T-helper 2 cell (primary cell): Measurements from ENCODE around the gene TFAP2A.

Source experiments
- DNase-seq, 5 experiments: peaks; one replicate each; pipeline versions ENCODE4 v3.0.0 to v3.0.0-alpha.2; 2012 to 2022

TFAP2A gene

DNA sequence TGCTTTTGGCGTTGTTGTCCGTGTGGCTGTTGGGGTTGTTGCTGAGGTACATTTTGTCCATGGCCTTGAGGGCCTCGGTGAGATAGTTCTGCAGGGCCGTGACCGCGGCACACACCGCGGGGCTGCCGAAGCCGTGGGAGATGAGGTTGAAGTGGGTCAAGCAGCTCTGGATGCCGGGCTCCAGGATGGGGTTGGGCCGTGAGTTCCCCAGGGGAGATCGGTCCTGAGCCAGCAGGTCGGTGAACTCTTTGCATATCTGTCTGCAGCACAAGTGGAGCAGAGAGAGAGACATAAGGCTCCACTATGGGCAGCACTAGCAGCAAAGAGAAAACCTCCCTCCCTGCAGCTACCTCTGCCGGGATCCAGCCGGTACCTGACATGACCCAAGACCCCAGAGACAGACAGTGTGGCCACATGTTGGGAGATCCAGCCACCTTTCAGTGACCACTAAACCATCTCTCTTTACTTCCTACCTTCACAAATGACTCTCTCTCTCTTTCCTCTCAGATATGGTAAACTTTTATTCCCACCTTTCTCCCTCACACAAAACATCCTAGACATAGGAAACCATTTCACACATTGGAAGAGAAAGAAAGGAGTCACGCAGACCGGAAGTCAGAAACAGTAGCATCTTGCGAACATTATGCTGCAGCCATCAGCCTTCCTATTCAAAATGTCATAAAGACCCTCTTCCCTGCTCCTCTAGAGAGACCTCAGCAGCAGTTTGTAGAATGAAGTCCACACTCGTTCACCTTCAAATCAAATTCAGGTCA, 16.2 kb downstream of the TFAP2A start:
- DNase-seq: no peak

DNA sequence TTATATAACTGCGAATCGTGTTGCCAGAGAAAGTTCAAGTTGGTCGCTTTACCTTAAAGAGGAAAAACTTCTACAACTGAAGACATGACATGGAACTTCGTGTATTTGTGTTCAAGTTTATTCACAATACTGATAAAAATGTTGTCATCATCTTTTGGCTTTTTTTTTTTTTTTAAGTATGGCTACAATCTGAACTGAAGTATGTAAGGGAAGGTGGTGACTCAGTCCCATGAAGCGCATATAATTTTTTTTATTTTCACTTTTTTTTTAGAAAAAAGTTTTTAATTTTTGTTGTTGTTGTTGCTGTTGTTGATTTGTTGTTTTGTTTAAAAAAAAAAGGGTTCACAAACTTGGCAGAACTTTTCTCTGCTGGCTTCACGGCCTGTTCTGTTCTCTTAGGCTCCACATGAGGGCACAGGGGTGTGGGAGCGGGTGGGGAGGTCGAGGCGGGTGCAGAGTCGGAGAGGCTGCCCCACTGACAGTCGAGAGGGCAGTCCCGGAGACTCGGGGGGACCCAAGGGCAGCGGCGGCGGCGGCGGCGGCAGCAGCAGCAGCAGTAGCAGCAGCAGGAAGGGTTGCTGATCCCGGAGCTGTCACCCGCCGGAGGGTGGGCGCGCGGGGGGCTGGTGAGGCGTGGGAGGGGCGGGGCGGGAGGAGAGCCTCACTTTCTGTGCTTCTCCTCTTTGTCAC, 17.0 kb downstream of the TFAP2A start:
- DNase-seq: no peak

DNA sequence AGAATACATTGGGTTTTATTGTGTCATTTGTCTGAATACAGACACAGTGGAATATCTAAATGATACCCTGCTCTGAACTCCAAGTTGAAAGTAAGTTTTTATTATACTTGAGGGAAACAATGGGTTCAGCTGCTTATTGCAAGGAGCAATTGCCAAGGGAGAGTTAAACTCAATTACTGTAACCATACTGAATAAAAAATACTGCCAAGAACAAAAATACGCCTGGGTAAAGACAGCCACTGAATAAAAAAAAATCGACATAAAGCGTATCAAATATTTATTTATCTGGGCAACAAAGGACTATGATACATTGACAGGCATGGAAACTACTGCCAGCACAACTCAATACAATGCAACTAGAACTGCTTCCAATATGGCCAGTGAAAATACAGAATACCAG, 18.1 kb downstream of the TFAP2A start:
- DNase-seq: no peak

DNA sequence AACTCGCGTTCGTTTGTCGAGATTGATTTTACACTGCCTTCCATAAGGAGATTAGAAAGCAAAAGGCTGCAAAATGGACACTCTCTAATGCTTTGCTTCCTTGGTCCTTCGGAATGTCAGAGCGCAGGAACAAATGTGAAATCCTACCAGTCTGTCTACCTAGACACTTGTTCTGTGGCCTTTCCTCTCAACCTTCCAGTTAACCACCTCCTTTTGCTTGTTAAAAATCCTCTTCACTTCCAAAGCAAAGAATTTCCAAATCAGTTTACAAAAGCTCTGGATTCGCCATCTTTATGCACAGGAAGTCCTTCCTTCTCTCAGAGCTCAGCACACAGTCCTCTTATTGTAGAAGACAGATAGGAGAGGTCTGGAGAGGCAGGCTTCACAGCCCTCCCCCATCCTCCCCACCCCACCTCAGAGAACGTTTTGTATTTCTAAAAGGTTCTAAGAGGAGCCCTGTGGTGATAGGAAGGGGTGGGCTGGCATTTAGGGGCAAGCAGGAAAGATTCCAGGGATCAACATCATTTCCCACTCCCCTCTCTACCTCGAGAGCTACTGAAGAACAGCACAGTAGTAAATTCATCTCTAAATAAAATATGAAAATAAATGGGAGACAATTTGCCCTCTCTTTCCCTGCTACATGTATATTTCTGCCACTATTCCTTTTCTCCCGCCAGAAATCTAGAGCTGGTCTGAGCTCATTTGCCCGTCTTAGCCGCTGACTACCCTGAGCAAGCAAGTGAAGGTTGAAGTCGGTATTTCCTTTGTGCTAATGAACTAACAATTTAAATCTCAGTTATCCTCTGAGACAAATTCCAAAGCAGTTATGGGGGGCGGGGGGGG, 18.9 kb downstream of the TFAP2A start:
- DNase-seq: no peak

DNA sequence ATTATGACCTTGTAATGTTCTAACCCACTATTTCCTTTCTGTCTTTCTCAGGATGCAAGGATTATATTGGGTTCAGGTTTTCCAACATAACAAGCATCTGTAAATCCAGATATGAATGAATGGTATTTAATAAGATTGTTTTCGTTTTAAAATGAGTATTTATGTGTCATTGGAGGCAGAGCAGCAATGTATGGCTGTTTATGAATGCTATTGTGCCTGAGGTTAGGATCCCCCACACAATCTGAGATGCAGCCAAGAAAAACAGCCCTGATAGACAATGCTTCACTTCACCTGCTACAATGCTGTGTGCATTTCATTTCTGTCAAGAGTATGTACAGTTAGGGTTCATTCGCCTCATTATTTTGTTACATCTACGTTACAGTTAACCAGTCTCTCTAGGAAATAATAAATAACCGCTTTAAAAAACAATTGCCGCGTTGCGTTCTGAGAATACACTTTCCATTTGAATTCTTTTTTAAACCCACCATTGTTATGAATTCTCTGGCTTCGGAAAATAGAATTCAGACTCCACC, 19.6 kb downstream of the TFAP2A start:
- DNase-seq: no peak

DNA sequence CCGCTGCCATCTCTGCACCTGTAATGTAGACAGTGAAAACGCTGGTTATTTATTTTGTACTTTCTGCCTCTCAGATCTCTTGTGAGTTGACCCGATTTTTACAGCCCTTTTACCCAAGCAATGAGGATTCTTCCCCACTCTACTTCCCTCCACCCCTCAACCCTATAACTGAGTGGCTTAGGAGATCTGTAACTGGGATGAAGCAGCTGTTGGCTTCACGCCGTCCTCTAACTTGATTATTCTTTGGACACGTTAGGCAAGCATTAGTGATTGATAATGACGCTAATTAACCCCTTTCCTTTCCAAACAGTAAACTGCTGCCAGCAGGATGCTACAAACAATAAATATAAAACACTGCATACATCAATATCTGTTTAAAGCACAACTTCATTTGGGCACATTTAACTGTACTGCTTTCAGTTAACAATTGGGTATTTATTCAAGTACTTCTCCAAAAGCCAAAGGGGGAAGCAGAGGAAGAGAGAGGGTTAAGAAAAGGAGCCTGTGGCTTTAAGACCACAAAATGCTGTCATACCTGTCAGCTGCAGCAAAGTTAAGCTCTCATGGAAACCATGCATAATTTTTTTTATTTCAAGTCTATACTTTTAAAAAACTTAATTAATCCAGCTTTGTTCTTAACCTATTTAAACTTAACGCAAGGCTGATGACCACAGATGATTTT, 21.2 kb downstream of the TFAP2A start:
- no peak for DNase-seq

DNA sequence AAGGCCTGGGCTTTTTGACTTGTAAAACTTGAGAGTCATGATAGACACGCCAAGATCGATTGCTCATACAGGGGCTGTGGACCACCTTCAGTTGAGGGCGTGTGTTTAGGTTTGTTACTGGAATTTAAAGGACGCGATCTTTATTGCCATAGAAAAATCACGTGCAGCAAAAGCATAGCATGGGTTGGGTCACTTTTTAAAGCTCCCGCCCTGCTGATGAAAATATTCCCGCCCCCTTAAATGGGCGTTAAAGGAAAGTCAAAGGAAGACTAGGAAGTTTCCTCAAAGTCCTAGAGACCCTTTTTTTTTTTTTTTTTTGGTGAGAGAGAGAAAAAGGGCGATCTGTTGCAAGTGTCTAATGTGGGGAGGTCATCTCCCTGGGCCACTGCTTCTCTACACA, 23.1 kb downstream of the TFAP2A start:
- DNase-seq: no peak

DNA sequence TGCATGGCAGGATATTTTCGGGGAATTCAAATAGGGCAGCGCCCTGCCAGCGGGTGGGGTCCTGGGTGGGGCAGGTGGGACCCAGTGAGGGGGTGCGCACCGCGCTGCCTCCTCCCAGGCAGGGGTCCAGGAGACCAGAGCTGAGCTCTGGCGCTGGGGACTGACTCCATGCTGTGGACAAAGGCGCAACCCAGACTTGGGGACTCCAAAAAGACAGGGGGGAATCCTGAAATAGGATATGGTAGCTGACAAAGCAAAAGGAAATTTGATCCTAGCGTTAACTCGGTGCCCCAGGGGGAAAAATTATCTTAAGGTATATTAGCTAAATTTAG, 23.6 kb downstream of the TFAP2A start:
- DNase-seq: no peak

DNA sequence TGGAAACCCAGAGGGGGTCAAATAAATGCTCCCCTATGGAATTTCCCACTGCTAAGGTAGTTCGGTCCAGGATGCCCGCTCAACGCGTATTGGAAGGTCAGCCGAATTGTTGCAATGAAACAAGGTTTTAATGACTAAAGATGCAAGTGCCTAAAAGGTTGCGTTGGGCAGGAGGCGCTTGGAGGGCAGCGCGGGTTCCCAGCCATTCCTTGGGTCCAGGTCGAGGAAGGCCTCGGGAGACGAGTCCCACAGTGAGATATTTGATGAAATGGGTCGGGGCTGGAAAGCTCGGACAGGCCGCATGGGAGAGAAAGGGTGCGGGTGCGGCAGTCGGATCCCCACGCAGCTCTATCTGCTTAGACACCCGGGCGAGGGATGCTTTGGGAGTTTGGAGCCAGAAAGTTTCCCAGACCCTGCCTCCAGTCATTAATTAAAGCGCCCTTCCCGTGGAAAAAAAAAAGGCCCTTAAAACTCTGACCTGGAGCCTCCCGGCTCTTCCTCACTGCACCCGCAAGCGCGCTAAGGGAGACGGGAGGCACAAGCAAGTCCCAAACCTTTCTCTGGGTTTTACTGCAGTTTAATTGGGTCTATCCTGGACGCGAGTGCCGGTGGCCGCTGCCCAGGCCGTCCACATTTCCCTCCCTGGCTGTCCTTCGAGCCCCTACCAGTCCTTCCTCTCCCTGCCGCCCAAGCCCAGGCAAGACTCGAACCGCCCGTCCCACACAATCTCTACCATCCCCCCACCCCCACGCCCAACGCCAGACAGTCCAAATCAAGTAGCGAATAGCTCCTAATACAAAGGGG, 24.2 kb downstream of the TFAP2A start:
- DNase-seq: no peak

DNA sequence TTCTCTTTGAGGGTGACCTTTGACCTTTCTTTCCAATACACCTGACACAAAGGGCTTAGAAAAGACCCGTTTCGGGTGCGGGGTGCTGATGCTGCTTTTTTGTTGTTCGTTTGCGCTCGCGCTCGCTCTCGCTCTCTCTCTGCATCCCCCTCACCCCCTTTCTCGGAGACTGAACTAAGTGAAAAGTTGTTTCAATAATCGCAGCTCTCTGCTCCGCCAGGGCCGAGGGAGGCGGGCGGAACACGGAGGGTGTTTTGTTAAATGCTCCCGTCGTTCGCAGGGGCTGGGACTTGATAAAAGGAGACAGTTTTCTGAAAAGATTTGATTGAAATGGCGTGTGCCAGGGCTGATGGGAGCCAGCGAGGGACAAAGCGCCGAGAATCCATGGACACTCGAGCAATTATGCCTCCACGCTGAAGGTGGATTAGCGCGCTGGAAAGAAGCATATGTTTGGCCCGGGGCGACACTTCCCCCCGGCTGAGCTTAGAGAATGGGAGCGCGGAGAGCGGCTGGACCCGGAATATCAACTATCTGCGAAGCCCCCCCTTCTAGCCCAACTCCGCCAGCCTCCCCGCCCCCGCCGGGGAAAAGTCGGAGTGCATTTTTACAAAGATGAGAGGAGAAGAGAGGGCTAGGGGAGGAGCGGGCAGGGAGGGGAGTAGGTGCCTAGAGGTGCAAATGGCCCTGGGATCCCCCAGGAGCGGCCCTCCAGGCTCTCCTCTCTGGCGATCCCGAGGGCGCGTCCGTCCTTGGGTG, 25.0 kb downstream of the TFAP2A start:
- DNase-seq: no peak

DNA sequence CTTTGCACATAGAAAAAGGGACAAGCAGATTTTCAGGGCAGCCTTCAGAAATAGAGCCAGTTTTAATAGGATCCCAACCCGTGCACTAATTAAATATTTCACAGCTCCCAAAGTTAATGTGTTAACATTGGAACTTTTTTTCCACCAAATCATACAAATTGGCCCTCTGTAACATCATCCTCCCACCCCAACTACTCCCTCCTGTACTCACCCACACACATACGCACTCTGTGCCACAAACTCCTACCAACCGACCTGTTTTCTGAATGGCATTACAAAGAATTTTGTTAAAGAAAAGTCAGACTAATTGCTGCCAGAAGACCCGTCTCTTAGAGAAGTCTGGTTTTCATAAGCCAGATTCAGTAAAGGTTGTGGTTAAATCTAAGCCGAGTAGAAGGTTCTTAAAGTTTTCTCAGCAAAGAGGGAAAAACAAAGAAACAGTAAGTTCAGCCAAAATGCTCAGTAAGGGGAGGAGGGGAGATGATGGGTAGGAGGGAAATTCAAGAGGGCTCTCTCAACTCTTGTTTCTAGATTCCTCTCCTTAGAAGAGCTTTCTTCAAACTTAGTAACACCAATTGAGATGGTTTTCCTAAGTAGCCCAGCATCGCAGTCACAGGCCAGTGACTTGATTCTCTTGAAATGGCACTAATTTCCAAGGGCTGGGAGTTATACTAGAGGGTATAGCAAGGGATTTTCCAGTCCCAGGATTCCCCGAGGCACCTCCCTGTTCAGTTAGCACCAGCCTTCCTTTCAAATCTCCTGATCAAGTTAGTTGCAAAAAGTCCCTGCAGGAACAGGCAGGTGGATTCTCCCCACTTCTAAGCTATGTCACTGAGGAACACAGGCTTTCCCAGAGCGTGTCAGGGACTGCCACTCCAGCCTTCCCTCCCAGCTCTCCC, 27.9 kb downstream of the TFAP2A start:
- no peak for DNase-seq

DNA sequence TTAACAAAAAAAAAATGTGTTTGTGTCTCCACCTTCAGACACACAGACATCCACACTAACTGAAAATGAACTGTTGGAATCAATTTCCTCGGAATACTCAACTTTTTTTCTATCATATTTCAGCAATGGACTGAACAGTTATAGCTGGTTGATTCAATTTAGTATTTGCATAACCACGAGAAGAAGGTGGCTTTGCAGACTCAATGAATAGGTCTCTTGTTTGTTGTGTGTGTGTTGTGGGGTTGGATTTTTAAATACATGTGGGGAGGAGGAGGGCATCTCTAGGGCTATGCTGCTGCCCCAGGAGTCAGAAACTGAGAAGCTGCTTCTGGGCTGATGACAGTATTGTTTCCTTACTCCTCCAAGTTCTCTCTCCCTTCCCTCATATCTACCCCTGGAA, 28.7 kb downstream of the TFAP2A start:
- no peak for DNase-seq

DNA sequence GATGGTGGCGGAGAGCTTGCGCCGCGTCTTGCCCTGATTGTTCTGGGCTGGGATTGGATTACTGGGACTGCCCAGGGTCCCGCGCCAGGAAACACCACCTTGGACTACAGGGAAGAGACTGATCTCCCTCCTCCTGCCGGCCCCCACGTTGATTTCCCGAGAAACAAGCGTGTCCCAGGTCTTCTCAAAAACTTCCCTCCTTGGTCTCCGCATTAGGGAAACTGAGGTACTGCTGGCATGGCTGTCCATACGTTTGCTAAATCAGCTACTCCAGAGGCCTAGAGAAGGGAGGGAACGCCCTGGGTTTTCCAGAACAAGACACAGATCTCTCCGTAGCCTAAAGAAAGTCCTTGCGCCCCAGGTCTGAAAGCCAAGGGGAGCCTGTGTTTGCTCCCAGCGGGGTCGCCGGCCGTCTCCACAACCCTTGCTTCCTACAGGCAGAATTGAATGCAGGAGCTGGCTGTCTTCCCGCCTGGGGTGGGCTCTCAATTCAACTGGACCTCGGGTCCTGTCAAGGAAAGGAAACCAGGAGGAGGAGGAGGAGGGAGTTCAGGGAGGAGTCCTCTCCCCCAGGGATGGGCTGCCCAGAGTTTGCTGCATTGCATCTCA, 29.2 kb downstream of the TFAP2A start:
- DNase-seq: no peak

DNA sequence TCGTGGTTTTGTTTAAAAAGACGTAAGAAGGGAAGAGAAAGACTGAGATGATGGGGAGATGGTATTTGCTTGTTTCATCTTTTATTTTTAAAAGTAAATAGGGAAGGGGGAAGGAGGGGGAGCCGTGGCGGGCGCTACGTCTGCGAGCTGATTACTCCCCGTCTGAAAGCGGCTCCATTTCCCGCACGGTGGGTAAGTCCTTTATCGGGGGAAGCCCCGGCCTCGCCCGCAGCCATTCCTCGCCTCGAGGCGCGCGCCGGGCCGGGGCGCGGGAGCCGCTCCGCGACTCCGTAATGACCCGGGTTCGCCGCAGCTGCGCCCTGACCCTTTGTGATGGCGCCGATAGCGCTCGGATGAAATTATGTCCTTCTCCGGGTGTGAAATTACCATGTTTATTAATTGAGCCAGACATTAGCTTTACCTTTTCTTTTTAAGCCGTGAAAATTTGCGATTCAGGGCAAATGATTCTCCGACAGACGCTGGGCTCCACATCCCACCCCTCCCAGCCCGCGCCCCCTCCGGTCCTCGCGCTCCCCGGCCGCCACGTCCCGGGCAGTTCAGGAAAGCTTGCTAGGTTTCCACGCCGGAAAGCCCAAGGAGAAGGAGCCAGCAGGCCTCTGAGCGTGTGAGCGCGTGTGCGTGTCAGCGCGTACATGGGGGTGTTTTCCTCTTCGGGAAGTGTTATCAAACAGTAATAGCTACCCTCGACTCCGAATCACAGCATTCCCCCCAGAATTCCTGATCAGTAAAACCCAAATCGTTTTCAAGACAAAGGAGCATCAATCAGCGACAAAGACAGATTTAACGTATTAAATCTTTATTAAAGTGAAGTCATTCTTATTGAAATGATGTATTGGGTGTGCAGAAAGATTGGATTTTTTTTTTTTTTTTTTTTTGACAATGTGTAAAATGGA, 30.0 kb downstream of the TFAP2A start:
- no peak for DNase-seq

DNA sequence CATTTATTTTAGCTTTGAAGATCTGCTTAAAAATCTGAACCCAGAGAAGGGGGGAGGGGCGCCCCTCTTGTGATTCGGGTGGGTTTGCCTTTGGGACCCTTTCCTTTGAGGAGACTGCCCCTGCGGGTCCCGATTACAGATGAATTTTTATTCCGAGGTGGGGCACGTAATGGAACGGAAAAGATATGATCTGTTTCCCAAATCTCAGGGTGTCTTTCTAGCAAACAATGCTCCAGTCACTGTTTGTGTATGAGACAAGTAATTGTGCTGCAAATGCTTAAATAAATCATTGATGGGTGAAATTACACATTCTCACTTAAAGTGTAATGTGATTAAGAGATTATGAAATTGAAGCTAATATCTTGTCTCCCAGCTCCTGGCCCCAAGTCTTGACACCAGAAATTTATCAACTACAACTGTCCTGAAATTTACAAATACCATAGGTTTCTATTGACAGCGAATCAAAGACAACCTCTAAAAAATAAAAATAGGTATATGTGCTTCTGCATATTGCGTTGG, 30.7 kb downstream of the TFAP2A start:
- no peak for DNase-seq

DNA sequence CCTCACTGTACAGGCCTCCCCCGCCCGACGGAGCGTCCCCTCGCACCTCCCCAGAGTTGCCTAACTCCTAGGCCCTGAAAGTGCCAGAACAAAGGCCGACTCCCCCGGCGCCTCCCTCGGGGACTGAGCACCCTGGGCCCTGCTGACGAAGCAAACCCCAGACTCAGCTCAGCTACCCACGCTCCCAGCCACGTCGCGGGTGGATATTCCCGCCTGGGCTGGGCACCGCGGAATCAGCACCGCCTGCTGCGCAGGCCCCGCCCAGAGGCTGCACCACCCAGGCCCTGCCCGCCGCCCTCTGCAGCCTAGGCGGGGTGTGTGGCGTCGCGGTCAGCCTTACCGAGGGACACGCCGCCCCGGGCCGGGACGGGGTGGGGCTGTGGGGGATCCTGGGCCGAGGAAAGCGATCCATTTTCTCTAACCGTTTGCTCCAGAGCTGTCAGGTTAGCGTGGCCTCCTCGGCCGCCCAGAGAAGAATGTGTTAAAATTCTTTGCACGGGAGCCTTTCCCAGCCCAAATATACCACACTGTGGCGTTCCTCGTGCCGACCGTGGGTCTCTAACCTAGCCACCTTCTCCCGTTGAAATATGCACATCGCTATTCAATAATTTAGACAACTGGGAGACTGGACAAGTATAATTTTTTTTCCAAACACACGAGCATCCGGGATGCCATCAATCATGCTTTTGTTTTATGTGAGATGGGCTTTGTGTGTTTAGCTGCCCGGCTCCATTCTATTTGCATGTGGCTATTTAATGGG, 31.4 kb downstream of the TFAP2A start:
- no peak for DNase-seq

DNA sequence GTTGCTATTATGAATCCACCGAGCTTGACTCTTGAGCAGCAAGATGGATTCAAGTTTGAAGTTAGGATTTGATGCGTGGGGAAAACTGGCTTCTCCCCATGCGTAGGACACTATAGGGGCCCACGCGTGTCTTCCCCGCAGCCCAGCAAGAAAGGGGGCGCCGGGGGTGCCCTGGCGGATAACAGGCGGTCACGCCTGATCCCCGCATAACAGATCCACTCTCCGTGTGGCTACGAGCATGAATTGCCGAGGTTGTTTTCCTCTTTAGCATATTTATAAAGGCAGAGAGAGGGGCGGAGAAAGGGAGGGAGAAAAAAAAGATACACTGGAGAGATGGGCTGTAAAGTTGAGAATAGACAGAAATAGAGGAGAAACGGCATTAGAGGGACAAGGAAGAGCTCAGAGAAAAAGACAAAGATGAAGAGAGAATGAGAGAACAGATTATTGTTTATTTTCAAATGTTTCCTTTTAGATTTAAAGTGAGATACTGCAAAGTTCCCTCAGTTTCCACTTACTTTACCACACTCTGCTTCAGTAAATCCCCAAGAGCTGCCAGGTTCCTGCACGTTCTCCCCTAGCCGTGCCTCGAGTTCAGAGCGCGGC, 32.0 kb downstream of the TFAP2A start:
- DNase-seq: no peak
